HCT116 (cell line): ENCODE data around the gene SCGB2B2.

Experiments
- CBX3 ChIP-seq: IDR thresholded peaks from 2 replicates; pipeline ENCODE4 v1.6.1; 2012; ENCODE audit warnings: low read depth
- CEBPB ChIP-seq: IDR thresholded peaks from 2 replicates; pipeline ENCODE4 v1.6.1; 2012; ENCODE audit warnings: low read depth
- CTCF ChIP-seq, 3 experiments: fragments of 200-600 bp in 1 of 3; sonication (generic) in 1 of 3; IDR thresholded peaks in 2 of 3; conservative IDR thresholded peaks in 1 of 3; 2 replicates each; pipeline ENCODE4 v1.5.1; 2012 to 2017; ENCODE audit warnings: low read depth in 2 of 3, low read length in 2 of 3, antibody characterized with exemption in 1 of 3, borderline replicate concordance in 1 of 3, control low read depth in 1 of 3, mild to moderate bottlenecking in 1 of 3, mixed read lengths in 1 of 3, mixed run types in 1 of 3, moderate library complexity in 1 of 3; ENCODE audit not compliant: insufficient read depth in 1 of 3
- ELF1 ChIP-seq: IDR thresholded peaks from 2 replicates; pipeline ENCODE4 v1.6.1; 2012; ENCODE audit warnings: low read depth, borderline replicate concordance
- EZH2 ChIP-seq: fragments of 200-600 bp; sonication (generic); IDR thresholded peaks from 2 replicates; pipeline ENCODE4 v1.6.1; 2017; ENCODE audit warnings: antibody characterized with exemption, mixed run types
- JUND ChIP-seq: IDR thresholded peaks from 2 replicates; pipeline ENCODE4 v1.6.1; 2012
- MAX ChIP-seq: IDR thresholded peaks from 2 replicates; pipeline ENCODE4 v1.6.1; 2012
- POLR2A ChIP-seq: IDR thresholded peaks from 2 replicates; pipeline ENCODE4 v1.7.0; 2011; ENCODE audit warnings: borderline replicate concordance; ENCODE audit not compliant: insufficient read depth, insufficient read length; ENCODE audit errors: extremely low read depth
- POLR2AphosphoS5 ChIP-seq: IDR thresholded peaks from 2 replicates; pipeline ENCODE4 v1.6.1; 2011; ENCODE audit warnings: mild to moderate bottlenecking, low read depth, low read length, moderate library complexity
- REST ChIP-seq: IDR thresholded peaks from 2 replicates; pipeline ENCODE4 v1.6.1; 2012; ENCODE audit warnings: low read depth
- SIN3A ChIP-seq: IDR thresholded peaks from 2 replicates; pipeline ENCODE4 v1.6.1; 2012; ENCODE audit warnings: low read depth
- SRF ChIP-seq: IDR thresholded peaks from 2 replicates; pipeline ENCODE4 v1.6.1; 2012; ENCODE audit warnings: low read depth
- TCF7L2 ChIP-seq: IDR thresholded peaks from 2 replicates; pipeline ENCODE4 v1.7.0; 2011; ENCODE audit warnings: borderline replicate concordance, inconsistent platforms; ENCODE audit not compliant: insufficient read depth, insufficient read length; ENCODE audit errors: extremely low read depth
- YY1 ChIP-seq: IDR thresholded peaks from 2 replicates; pipeline ENCODE4 v1.6.1; 2011; ENCODE audit warnings: low read length, low read depth, moderate library complexity, mild to moderate bottlenecking; ENCODE audit not compliant: insufficient replicate concordance; ENCODE audit errors: extremely low read depth

GRCh38 chr19:34715357-34715756 lies 38.4 kb upstream of the SCGB2B2 start:
- TF ChIP-seq MAX, result no peak
- no peak for TF ChIP-seq EZH2
- no peak for TF ChIP-seq CTCF (IDR thresholded peaks at IDR 0.05 in 2 of 3, conservative IDR thresholded peaks at IDR 0.05 in 1 of 3; ENCODE audit: borderline replicate concordance in 1 of 3, insufficient read depth in 1 of 3, low read depth in 2 of 3, low read length in 2 of 3)
- TF ChIP-seq POLR2AphosphoS5, result no peak
- no peak for TF ChIP-seq CEBPB
- no peak for TF ChIP-seq YY1
- TF ChIP-seq SIN3A, result no peak
- TF ChIP-seq POLR2A, result no peak
- no peak for TF ChIP-seq JUND
- TF ChIP-seq TCF7L2, result no peak
- no peak for TF ChIP-seq REST
- TF ChIP-seq ELF1, result no peak
- no peak for TF ChIP-seq CBX3
- no peak for TF ChIP-seq SRF
